Neural progenitor cell (in vitro differentiated cells): Measurements from ENCODE around the gene TRABD2B. TPM values are rescaled to one million over a fixed set of nuclear protein-coding genes. Genes with fewer than 3 reads are reported as not detected.

ENCODE experiments used
- DNase-seq: peaks from one replicate; pipeline ENCODE4 v3.0.0-alpha.2; 2016; ENCODE audit warnings: low spot score
- H2AFZ ChIP-seq: fragments of 200-600 bp; sonication (generic); replicated peaks from 2 replicates; pipeline ENCODE4 v1.6.1; 2016; ENCODE audit warnings: antibody characterized with exemption
- H3F3A ChIP-seq: fragments of 200-600 bp; sonication (generic); 2 replicates; pipeline ENCODE4 v1.6.1; 2016; ENCODE audit warnings: antibody characterized with exemption, low read depth
- H3K27ac ChIP-seq: fragments of 200-600 bp; sonication (generic); 2 replicates; pipeline ENCODE4 v1.5.1; 2016; ENCODE audit warnings: mild to moderate bottlenecking
- H3K27me3 ChIP-seq: fragments of 200-600 bp; sonication (generic); 2 replicates; pipeline ENCODE4 v1.6.1; 2016; ENCODE audit warnings: mild to moderate bottlenecking, moderate library complexity
- H3K36me3 ChIP-seq: fragments of 200-600 bp; sonication (generic); 2 replicates; pipeline ENCODE4 v1.5.1; 2016
- H3K4me1 ChIP-seq: fragments of 200-600 bp; sonication (generic); 2 replicates; pipeline ENCODE4 v1.6.1; 2016; ENCODE audit warnings: mixed run types
- H3K4me2 ChIP-seq: fragments of 200-600 bp; sonication (generic); 2 replicates; pipeline ENCODE4 v1.6.1; 2016
- H3K4me3 ChIP-seq: fragments of 200-600 bp; sonication (generic); 2 replicates; pipeline ENCODE4 v1.5.1; 2016
- H3K79me2 ChIP-seq: fragments of 200-600 bp; sonication (generic); 2 replicates; pipeline ENCODE4 v1.6.1; 2016; ENCODE audit warnings: low read depth
- H3K9ac ChIP-seq: fragments of 200-600 bp; sonication (generic); 2 replicates; pipeline ENCODE4 v1.6.1; 2016
- H3K9me3 ChIP-seq: fragments of 200-600 bp; sonication (generic); 2 replicates; pipeline ENCODE4 v1.5.1; 2016; ENCODE audit warnings: low read depth
- H4K20me1 ChIP-seq: fragments of 200-600 bp; sonication (generic); 2 replicates; pipeline ENCODE4 v1.6.1; 2016; ENCODE audit warnings: low read depth
- H3K27ac Mint-ChIP-seq: 3 replicates; pipeline ENCODE4 v1.8.0; 2021; ENCODE audit warnings: mixed read lengths
- H3K27me3 Mint-ChIP-seq: 2 replicates; pipeline ENCODE4 v1.8.0; 2022; ENCODE audit warnings: low read depth, mild to moderate bottlenecking, inconsistent platforms, moderate library complexity, mixed read lengths; ENCODE audit not compliant: insufficient read depth
- H3K36me3 Mint-ChIP-seq: 3 replicates; pipeline ENCODE4 v1.8.0; 2021; ENCODE audit warnings: mixed read lengths
- H3K4me1 Mint-ChIP-seq: 3 replicates; pipeline ENCODE4 v1.8.0; 2021; ENCODE audit warnings: mixed read lengths
- H3K4me3 Mint-ChIP-seq: 3 replicates; pipeline ENCODE4 v1.8.0; 2021; ENCODE audit warnings: mild to moderate bottlenecking, moderate library complexity, mixed read lengths
- H3K9me3 Mint-ChIP-seq: 3 replicates; pipeline ENCODE4 v1.8.0; 2020; ENCODE audit warnings: mixed read lengths
- CTCF ChIP-seq: fragments of 200-600 bp; sonication (generic); IDR thresholded peaks from 2 replicates; pipeline ENCODE4 v1.5.1; 2017; ENCODE audit warnings: antibody characterized with exemption, mild to moderate bottlenecking
- EZH2 ChIP-seq: fragments of 200-600 bp; sonication (generic); IDR thresholded peaks from 2 replicates; pipeline ENCODE4 v1.6.1; 2017; ENCODE audit warnings: antibody characterized with exemption, mild to moderate bottlenecking, moderate library complexity
- EZH2phosphoT487 ChIP-seq: fragments of 200-600 bp; sonication (generic); IDR thresholded peaks from 2 replicates; pipeline ENCODE4 v1.6.1; 2017; ENCODE audit warnings: antibody characterized with exemption
- total RNA-seq: library from RNA; depleted of rRNA; stranded (reverse); fragments of >200 nt; gene quantifications from 2 replicates; pipeline ENCODE4 v1.2.3, GENCODE V29; 2015; ENCODE audit warnings: low replicate concordance

The TRABD2B gene
- total RNA-seq, 1 donor from 2014 or later, result 0.09 TPM

GRCh38 chr1:47796626-47797025 is 200.6 kb downstream of the TRABD2B start:
- peaks cover 32% of the 10 kb centered on the region for H3K36me3 Mint-ChIP-seq

GRCh38 chr1:47795102-47795501 is 202.1 kb downstream of the TRABD2B start:
- H3K27ac ChIP-seq, result no peak overlapping the region
- H3K27me3 Mint-ChIP-seq, result peaks cover 3% of the 10 kb centered on the region
- H3K4me2 ChIP-seq, result no peak overlapping the region
- no peaks in the 10 kb centered on the region for H3K4me1 ChIP-seq
- H3K4me3 Mint-ChIP-seq, result no peak overlapping the region
- H3K9me3 Mint-ChIP-seq, result no peaks in the 10 kb centered on the region
- H2AFZ ChIP-seq, result no peak overlapping the region
- H3K36me3 ChIP-seq, result no peaks in the 10 kb centered on the region
- TF ChIP-seq CTCF (no peak), EZH2phosphoT487 (no peak), EZH2 (no peak)
- H3K4me1 Mint-ChIP-seq, result no peaks in the 10 kb centered on the region
- no peak for DNase-seq
- H3K36me3 Mint-ChIP-seq, result peaks cover 29% of the 10 kb centered on the region
- H3K79me2 ChIP-seq, result no peaks in the 10 kb centered on the region
- no peak overlapping the region for H3K9ac ChIP-seq
- H3F3A ChIP-seq, result no peaks in the 10 kb centered on the region
- H3K9me3 ChIP-seq, result no peaks in the 10 kb centered on the region
- no peak overlapping the region for H3K4me3 ChIP-seq
- no peaks in the 10 kb centered on the region for H3K27me3 ChIP-seq
- no peaks in the 10 kb centered on the region for H4K20me1 ChIP-seq
- H3K27ac Mint-ChIP-seq, result no peak overlapping the region

More at GRCh38 chr1:47796626-47797025, 200.6 kb downstream of the TRABD2B start:
- H3K79me2 ChIP-seq, result no peaks in the 10 kb centered on the region
- no peak for DNase-seq
- Mint-ChIP-seq H3K4me3 (no peak overlapping the region), H3K9me3 (no peaks in the 10 kb centered on the region), H3K27me3 (peaks cover 3% of the 10 kb centered on the region), H3K4me1 (no peaks in the 10 kb centered on the region), H3K27ac (no peak overlapping the region)
- H3K27ac ChIP-seq, result no peak overlapping the region
- H3F3A ChIP-seq, result no peaks in the 10 kb centered on the region
- no peak overlapping the region for H3K4me2 ChIP-seq
- H4K20me1 ChIP-seq, result no peaks in the 10 kb centered on the region
- no peak overlapping the region for H2AFZ ChIP-seq
- no peaks in the 10 kb centered on the region for H3K4me1 ChIP-seq
- no peak overlapping the region for H3K9ac ChIP-seq
- no peak overlapping the region for H3K4me3 ChIP-seq
- TF ChIP-seq EZH2phosphoT487, result no peak
- TF ChIP-seq CTCF, result no peak
- TF ChIP-seq EZH2, result no peak
- H3K27me3 ChIP-seq, result no peaks in the 10 kb centered on the region
- no peaks in the 10 kb centered on the region for H3K9me3 ChIP-seq
- no peaks in the 10 kb centered on the region for H3K36me3 ChIP-seq

- Mint-ChIP-seq H3K27ac (no peak overlapping the region), H3K27me3 (peaks cover 3% of the 10 kb centered on the region), H3K4me1 (no peaks in the 10 kb centered on the region), H3K36me3 (peaks cover 24% of the 10 kb centered on the region), H3K4me3 (no peak overlapping the region), H3K9me3 (no peaks in the 10 kb centered on the region)
- no peaks in the 10 kb centered on the region for H3K9me3 ChIP-seq
- no peak for TF ChIP-seq EZH2phosphoT487
- TF ChIP-seq CTCF, result no peak
- TF ChIP-seq EZH2, result no peak
- H2AFZ ChIP-seq, result no peak overlapping the region
- no peak overlapping the region for H3K27ac ChIP-seq
- no peak overlapping the region for H3K4me2 ChIP-seq
- no peaks in the 10 kb centered on the region for H3K4me1 ChIP-seq
- no peaks in the 10 kb centered on the region for H3K27me3 ChIP-seq
- DNase-seq, result no peak
- no peak overlapping the region for H3K9ac ChIP-seq
- no peak overlapping the region for H3K4me3 ChIP-seq
- H4K20me1 ChIP-seq, result no peaks in the 10 kb centered on the region
- no peaks in the 10 kb centered on the region for H3F3A ChIP-seq
- H3K36me3 ChIP-seq, result no peaks in the 10 kb centered on the region
- no peaks in the 10 kb centered on the region for H3K79me2 ChIP-seq
Observed at GRCh38 chr1:47794530-47794929, 202.7 kb downstream of the TRABD2B start.
